Natural killer cell treated with Interleukin-12 subunit alpha and Interleukin-12 subunit beta and Interleukin-15 and Interleukin-18, amount 100 ng/mL, for 72 hours (primary cell): ENCODE results near the gene NT5C2. TPM values are rescaled to one million over a fixed set of nuclear protein-coding genes. Genes with fewer than 3 reads are reported as not detected.

Experiments used
- ATAC-seq, 2 donors: fragments of 150-1000 bp; cut with Tn5 transposase in 1 of 2; sonication (Bioruptor Pico), chemical (Tn5 transposase) in 1 of 2; 2 replicates each; pipeline ENCODE4 v1.10.0; 2021
- DNase-seq: peaks from one replicate; pipeline ENCODE4 v3.0.0; 2022; ENCODE audit warnings: low spot score
- H3K27ac Mint-ChIP-seq, 2 donors: 1 replicate in 1 of 2; 2 replicates in 1 of 2; pipeline ENCODE4 v1.8.0; 2022; ENCODE audit warnings: mixed read lengths in 2 of 2, mild to moderate bottlenecking in 1 of 2, moderate library complexity in 1 of 2
- H3K27me3 Mint-ChIP-seq, 2 donors: 1 replicate in 1 of 2; 2 replicates in 1 of 2; pipeline ENCODE4 v1.8.0; 2022; ENCODE audit warnings: mixed read lengths in 2 of 2
- H3K36me3 Mint-ChIP-seq: one replicate; pipeline ENCODE4 v1.8.0; 2022; ENCODE audit warnings: mixed read lengths
- H3K4me1 Mint-ChIP-seq, 2 donors: 1 replicate in 1 of 2; 2 replicates in 1 of 2; pipeline ENCODE4 v1.8.0; 2022; ENCODE audit warnings: low read depth in 2 of 2, mixed read lengths in 2 of 2, mild to moderate bottlenecking in 1 of 2
- H3K4me3 Mint-ChIP-seq: one replicate; pipeline ENCODE4 v1.8.0; 2022; ENCODE audit warnings: mixed read lengths
- H3K9me3 Mint-ChIP-seq: 2 replicates; pipeline ENCODE4 v1.8.0; 2022; ENCODE audit warnings: mixed read lengths
- total RNA-seq, 2 donors: library from RNA; stranded (reverse); gene quantifications; one replicate each; pipeline ENCODE4 v1.2.3, GENCODE V29; 2022

Gene NT5C2
- total RNA-seq, 2 donors from 2014 or later = 60.2 to 75.0 TPM

DNA sequence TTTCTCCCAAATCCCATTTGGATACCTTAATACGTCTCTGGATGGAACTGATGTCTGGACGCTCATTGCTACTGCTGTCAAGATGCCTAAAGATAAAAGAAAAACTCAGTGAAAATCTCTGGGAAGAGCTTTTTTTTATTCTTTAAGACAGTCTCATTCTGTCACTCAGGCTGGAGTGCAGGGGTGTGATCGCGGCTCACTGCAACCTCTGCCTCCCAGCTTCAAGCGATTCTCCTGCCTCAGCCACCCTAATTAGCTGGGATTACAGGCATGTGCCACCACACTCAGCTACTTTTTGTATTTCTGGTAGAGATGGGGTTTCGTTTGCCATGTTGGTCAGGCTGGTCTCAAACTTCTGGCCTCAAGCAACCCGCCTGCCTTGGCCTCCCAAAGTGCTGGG, 102.2 kb downstream of the NT5C2 start:
- H3K9me3 Mint-ChIP-seq = no peaks in the 10 kb centered on the region
- H3K27me3 Mint-ChIP-seq = no peaks in the 10 kb centered on the region
- no peak overlapping the region for H3K27ac Mint-ChIP-seq
- DNase-seq (no peak), ATAC-seq (no peak)
- no peak overlapping the region for H3K4me3 Mint-ChIP-seq
- peaks cover 19% of the 10 kb centered on the region for H3K36me3 Mint-ChIP-seq
- no peaks in the 10 kb centered on the region for H3K4me1 Mint-ChIP-seq

DNA sequence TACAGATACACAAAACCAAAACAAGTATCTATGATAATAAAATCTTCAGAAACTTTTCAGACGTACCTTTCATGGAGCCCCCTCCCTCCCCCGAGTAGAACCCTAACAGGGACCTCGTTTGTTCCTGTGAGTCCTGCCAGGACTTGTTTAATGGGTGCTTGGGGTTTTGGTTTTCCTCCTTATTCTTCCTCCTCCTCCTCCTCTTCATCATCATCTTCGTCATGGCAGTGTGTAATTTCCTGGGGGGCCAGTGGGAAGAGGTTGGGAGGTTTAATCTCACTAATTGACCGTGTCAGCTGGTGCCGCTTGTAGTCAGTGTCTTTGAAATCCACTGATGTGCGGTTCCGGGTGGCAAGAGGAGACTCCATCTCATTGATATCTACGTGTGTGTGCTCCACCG, 103.6 kb downstream of the NT5C2 start:
- H3K27ac Mint-ChIP-seq = no peak overlapping the region
- H3K9me3 Mint-ChIP-seq = no peaks in the 10 kb centered on the region
- no peaks in the 10 kb centered on the region for H3K4me1 Mint-ChIP-seq
- H3K36me3 Mint-ChIP-seq = peaks cover 23% of the 10 kb centered on the region
- H3K4me3 Mint-ChIP-seq = no peak overlapping the region
- H3K27me3 Mint-ChIP-seq = no peaks in the 10 kb centered on the region
- ATAC-seq (no peak), DNase-seq (no peak)

DNA sequence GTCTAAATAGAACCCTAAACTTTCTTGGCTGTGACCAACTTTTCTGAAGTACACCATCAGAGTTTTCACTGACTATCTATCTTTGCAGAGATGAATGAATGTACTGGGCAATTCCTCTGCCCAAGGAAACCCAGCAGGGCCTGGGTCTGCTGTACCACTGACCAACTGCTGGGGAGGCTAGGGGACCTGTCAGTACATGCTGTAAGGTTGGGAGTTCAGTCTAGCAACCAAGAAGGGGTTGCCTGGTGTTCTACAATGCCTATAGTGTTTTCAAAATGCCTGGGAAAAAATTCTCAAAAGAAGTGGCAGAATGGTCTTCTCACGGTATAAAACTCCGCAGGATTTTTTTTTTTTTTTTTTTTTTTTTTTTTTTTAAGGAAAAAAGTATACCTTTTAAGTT, 106.3 kb downstream of the NT5C2 start:
- H3K27ac Mint-ChIP-seq = no peak overlapping the region
- H3K9me3 Mint-ChIP-seq = no peaks in the 10 kb centered on the region
- no peak overlapping the region for H3K4me3 Mint-ChIP-seq
- no peak for ATAC-seq
- no peaks in the 10 kb centered on the region for H3K27me3 Mint-ChIP-seq
- no peaks in the 10 kb centered on the region for H3K4me1 Mint-ChIP-seq
- H3K36me3 Mint-ChIP-seq = peaks cover 18% of the 10 kb centered on the region
- DNase-seq = no peak

DNA sequence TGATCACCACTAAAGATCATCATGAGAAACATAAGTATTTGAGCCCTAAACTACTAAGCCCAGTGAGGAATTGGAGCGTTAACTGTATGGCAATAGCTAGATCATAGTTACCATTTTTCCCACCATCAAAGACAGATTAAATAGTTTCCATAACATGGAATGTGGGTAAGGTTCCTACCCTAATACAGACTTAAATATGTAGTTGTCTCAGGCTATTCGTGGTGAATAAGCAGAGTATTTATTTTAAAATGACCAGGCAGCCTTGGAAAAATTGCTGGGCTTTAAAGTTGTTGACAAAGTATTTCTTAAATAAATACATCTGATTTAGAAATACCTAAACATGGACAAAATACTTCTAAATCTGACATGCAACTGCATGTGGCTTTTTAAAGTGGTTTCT, 106.8 kb downstream of the NT5C2 start:
- no peaks in the 10 kb centered on the region for H3K9me3 Mint-ChIP-seq
- no peaks in the 10 kb centered on the region for H3K4me1 Mint-ChIP-seq
- no peak for DNase-seq
- ATAC-seq = no peak
- H3K4me3 Mint-ChIP-seq = no peak overlapping the region
- no peaks in the 10 kb centered on the region for H3K27me3 Mint-ChIP-seq
- peaks cover 15% of the 10 kb centered on the region for H3K36me3 Mint-ChIP-seq
- no peak overlapping the region for H3K27ac Mint-ChIP-seq

DNA sequence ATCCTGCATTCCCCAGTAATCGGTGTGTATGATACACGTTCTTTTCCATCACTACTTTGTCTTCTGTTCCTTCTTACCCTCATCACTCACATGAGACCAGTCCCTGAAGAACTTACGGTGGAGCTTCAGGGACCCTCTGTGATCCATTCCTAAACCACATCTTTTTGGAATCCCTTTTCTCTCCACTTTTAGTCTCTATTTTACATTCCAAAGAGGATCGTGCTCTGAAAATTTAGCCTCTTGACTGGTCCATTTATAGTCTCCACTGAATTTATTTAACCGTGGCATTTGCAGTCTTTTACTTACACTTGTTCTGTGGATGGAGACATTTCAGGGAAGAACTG, 109.1 kb downstream of the NT5C2 start:
- Mint-ChIP-seq H3K27ac (no peak overlapping the region), H3K36me3 (peaks cover 4% of the 10 kb centered on the region)

DNA sequence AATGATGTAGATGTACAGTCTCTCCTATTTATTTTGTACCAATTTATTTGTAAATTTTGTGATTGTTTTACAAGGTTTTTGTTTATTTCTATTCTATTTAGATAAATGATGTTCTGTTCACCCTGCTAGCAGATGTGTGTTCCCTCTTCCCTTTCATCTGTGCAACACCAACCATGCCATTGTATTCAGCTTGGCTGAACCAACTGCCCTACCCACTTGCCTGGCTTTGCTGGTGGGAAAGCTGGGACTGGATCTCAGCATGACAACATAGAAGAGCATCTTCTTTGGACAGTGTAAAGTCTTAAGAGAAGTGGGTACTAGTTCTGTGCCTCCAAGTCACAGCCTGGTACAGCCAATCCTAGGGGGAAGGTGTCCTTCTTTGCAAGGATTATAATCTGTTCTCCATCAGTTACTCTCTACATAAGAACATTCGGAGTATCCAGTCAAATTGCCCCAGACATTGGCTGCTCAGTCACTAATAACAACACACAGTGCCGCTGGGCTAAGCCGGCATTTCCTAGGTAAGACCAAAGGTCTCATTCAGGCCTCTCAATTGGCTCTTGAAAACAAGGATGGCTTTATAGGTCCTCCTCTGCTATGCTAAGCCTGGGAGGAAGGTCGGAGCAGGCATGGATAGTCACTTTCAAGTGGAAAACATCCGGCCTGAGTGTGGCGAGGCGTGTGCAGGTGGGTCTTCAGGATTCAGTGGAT, 109.7 kb downstream of the NT5C2 start:
- Mint-ChIP-seq H3K27me3 (no peaks in the 10 kb centered on the region), H3K9me3 (no peaks in the 10 kb centered on the region), H3K36me3 (peaks cover 4% of the 10 kb centered on the region), H3K4me1 (no peaks in the 10 kb centered on the region), H3K27ac (peak overlapping the region in 1 of 2 donors; percentile 49), H3K4me3 (no peak overlapping the region)
- no peak for ATAC-seq
- no peak for DNase-seq

More for the DNA sequence above, 109.1 kb downstream of the NT5C2 start:
- DNase-seq = no peak
- Mint-ChIP-seq H3K4me1 (no peaks in the 10 kb centered on the region), H3K4me3 (no peak overlapping the region), H3K27me3 (no peaks in the 10 kb centered on the region), H3K9me3 (no peaks in the 10 kb centered on the region)
- ATAC-seq = no peak

DNA sequence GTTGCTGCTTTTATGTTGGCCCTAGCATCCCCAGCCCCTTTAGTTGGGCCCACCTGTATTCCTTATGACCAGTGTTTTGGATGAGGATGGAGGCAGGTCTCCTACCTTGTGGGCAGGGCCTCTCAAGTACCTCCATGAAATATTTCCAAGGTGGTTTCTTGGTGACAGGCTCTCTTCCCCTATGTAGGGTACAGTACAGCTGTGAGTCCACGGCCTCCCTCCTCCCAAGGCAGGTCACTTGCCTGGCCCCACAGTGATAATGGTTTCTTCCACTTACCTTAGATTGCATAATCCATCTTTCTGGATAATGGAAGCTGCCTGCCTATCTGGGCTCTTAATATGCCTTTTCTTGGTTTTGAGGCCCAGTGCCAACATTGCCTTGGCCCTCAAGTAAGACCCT, 110.4 kb downstream of the NT5C2 start:
- DNase-seq (no peak), ATAC-seq (no peak)
- H3K27me3 Mint-ChIP-seq = no peaks in the 10 kb centered on the region
- H3K9me3 Mint-ChIP-seq = no peaks in the 10 kb centered on the region
- H3K36me3 Mint-ChIP-seq = peaks cover 4% of the 10 kb centered on the region
- H3K4me3 Mint-ChIP-seq = no peak overlapping the region
- H3K4me1 Mint-ChIP-seq = no peaks in the 10 kb centered on the region
- H3K27ac Mint-ChIP-seq = peak overlapping the region in 1 of 2 donors; percentile 49

DNA sequence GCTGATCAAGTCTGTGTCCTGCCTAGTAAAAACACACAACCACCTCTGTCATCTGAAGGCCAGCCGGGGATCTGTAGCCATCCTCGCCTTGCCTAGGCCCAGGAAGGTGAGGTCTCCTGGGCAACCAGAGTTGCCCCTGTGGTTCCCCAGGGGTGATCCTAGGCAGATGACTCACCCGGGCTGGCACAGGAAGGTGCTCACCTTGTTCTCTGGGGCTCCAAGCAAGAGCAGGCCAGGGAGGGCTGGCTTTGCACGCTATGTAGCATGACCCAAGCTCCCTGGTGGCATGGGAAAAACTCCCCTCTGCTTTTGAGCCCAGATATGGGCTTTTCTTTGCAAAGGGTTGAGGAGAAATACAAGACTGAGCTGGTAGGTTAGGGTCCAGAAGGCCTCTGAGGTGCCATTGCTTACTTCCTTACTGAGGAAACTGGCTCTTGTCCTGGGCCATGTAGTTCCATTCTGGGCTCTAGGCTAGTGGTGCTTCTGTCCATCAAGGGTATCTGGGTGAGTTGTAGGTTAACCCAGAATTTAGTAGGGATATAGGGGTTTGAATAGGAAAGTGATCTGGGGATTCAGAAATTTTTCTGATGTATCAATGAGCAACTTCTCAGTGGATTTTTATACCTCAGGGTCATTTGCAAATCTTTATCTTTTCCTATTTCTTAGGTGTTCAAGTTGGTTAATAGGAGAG, 112.0 kb downstream of the NT5C2 start:
- Mint-ChIP-seq H3K36me3 (peaks cover 9% of the 10 kb centered on the region), H3K27me3 (no peaks in the 10 kb centered on the region), H3K9me3 (no peaks in the 10 kb centered on the region), H3K27ac (no peak overlapping the region), H3K4me1 (no peaks in the 10 kb centered on the region), H3K4me3 (no peak overlapping the region)
- DNase-seq (no peak), ATAC-seq (peak in 1 of 2 donors; percentile 33)

DNA sequence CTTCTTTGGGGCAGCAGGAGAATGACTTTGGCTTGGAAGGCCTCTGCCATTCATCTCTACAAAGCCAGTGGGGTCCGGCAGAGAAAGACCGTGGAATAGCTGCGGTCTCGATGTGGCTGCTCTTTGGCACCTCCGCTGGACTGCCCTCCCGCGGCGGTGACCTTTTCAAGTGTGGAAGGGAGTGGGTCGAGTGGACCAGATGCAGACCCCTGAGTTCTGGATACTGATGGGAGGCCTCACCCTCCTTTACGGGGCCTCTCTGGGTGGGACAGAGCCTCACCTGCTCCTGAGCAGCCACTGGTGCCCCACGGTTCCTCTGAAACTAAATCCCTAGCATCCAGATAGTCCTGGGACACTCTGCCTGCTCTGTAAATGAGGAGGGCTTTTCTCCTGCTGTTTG, 113.1 kb downstream of the NT5C2 start:
- Mint-ChIP-seq H3K36me3 (peaks cover 4% of the 10 kb centered on the region), H3K4me3 (no peak overlapping the region), H3K27ac (no peak overlapping the region), H3K9me3 (no peaks in the 10 kb centered on the region), H3K27me3 (no peaks in the 10 kb centered on the region), H3K4me1 (no peaks in the 10 kb centered on the region)
- no peak for ATAC-seq
- DNase-seq = no peak

DNA sequence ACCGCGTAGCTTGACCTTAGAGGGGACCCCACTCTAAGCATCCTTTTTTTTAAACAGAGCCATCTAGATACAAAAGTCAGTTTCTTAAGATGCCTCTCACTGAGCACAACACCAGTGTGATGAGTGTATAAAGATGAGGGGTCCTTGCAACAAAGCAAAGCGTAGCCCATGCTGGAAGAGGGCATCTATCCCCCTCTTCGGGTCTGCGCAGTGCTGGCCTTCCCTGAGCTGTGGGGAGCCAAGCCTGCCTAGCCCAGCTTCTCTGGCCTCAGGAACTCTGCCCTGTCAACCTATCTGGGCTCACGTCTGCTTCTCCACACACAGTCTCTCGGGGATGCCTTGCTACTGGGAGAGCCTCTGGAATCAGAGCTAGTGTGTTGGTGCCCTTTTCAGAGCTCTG, 114.0 kb downstream of the NT5C2 start:
- Mint-ChIP-seq H3K27me3 (no peaks in the 10 kb centered on the region), H3K9me3 (no peaks in the 10 kb centered on the region)

DNA sequence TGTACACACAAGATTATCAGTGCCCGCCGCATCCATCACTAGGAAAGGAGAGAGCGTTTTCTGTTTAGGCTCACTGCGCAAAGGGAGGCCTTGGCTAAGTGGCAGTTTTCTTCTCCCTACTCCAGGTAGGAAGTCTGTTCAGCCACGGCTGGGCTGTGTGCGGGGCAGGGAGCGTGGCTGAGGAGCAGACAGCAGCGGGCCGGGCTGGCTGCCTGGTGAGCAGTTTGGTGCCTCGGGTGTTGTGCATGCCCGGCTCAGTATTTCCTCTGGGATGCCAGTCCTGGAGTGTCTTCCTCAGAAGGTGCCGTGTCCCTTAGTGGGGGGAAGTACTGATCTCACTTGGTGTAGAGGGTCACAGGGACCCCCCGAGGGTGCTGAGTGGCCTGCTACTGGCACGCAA, 114.4 kb downstream of the NT5C2 start:
- H3K36me3 Mint-ChIP-seq = peaks cover 4% of the 10 kb centered on the region
- DNase-seq (no peak), ATAC-seq (no peak)

More for the DNA sequence above, 114.0 kb downstream of the NT5C2 start:
- DNase-seq (no peak), ATAC-seq (no peak)
- H3K4me3 Mint-ChIP-seq = no peak overlapping the region
- H3K4me1 Mint-ChIP-seq = no peaks in the 10 kb centered on the region
- no peak overlapping the region for H3K27ac Mint-ChIP-seq
- H3K36me3 Mint-ChIP-seq = peaks cover 4% of the 10 kb centered on the region

DNA sequence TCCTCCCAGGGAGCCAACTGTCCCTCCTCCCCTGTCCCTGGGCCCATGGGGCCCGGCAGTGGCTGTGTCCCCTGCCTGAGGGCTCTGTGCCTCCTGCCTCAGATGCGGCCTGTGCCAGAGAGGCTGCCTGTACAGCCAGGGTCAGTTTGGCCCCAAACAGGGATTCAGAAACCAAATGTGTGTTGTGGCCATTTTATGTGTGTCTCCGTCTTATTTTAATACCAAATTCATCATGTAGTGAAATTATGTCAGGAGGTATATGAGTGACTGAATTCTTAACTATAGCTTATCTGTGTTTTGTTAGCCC, 114.8 kb downstream of the NT5C2 start:
- no peaks in the 10 kb centered on the region for H3K4me1 Mint-ChIP-seq
- no peak overlapping the region for H3K4me3 Mint-ChIP-seq
- DNase-seq (no peak), ATAC-seq (no peak)
- H3K27me3 Mint-ChIP-seq = no peaks in the 10 kb centered on the region
- H3K9me3 Mint-ChIP-seq = no peaks in the 10 kb centered on the region
- H3K27ac Mint-ChIP-seq = no peak overlapping the region
- H3K36me3 Mint-ChIP-seq = peaks cover 4% of the 10 kb centered on the region

More for the DNA sequence above, 114.4 kb downstream of the NT5C2 start:
- H3K27ac Mint-ChIP-seq = no peak overlapping the region
- H3K9me3 Mint-ChIP-seq = no peaks in the 10 kb centered on the region
- H3K27me3 Mint-ChIP-seq = no peaks in the 10 kb centered on the region
- H3K4me1 Mint-ChIP-seq = no peaks in the 10 kb centered on the region
- no peak overlapping the region for H3K4me3 Mint-ChIP-seq

DNA sequence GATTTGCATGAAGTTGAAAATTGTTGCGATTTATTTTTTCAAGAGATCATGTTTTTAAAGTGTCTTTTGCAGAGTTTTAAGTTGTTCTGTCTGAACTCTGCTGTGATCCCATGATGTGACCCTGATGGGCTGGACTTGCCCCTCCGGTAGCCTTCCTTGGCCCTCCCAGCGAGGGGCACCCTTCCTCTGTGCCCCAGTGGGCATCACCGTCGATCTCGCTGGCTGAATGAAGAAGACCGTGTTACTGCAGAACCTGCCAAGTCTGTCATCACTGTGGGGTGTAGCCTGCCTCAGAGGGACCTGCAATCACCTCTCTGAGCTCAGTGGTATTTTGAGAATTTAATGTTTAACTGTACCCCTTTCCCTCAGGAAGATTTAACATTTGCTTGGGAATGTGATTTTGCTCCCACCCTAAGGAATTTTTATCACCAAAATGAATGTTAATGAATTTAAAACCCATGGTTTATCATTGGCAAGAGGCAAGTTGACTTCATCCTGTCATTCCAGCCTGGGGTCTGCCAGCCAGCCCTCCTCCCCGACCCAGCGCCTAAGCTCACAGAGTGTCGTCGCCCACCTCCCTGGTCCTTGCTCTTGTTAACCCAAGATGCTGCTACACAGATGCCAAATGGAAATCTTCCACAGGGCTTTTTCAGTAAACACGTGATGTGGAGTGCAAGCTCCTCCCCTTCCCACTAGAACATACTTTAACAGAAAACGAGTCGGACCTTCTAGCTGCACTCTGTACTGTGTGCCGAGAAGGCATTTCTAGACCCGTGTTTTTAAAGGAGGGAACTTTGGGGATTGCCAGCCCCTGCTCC, 115.4 kb downstream of the NT5C2 start:
- H3K9me3 Mint-ChIP-seq = no peaks in the 10 kb centered on the region
- H3K4me3 Mint-ChIP-seq = no peak overlapping the region
- H3K27ac Mint-ChIP-seq = no peak overlapping the region
- no peaks in the 10 kb centered on the region for H3K4me1 Mint-ChIP-seq
- DNase-seq (no peak), ATAC-seq (no peak)
- no peaks in the 10 kb centered on the region for H3K27me3 Mint-ChIP-seq
- peaks cover 4% of the 10 kb centered on the region for H3K36me3 Mint-ChIP-seq

DNA sequence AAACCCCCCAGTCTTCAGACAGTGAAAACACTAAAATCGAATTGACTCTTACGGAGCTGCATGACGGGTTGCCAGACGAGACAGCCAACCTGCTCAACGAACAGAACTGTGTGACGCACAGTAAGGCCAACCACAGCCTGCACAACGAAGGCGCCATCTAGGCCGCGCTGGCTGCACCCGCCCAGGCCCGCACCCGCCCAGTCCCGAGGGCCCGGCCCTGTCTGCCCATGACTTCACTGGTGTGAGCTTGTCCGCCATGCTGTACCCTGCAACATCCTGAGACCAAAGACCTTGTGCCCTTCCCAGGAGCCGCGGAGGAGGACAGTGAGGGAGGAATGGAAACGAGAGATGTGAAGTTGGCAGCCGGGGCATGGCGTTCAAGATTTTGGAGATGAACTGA, 116.1 kb downstream of the NT5C2 start:
- H3K4me1 Mint-ChIP-seq = no peaks in the 10 kb centered on the region
- no peak for DNase-seq
- H3K4me3 Mint-ChIP-seq = no peak overlapping the region
- no peaks in the 10 kb centered on the region for H3K9me3 Mint-ChIP-seq
- no peaks in the 10 kb centered on the region for H3K27me3 Mint-ChIP-seq
- no peak overlapping the region for H3K27ac Mint-ChIP-seq
- ATAC-seq = no peak
- H3K36me3 Mint-ChIP-seq = peaks cover 4% of the 10 kb centered on the region
